Kidney (tissue), 14 donors: ENCODE results near the gene NFATC2IP. TPM values are rescaled to one million over a fixed set of nuclear protein-coding genes. Genes with fewer than 3 reads are reported as not detected.

Experiments used
- DNase-seq, 5 donors: peaks; one replicate each; pipeline ENCODE4 v3.0.0-alpha.2; 2013 to 2020
- FAIRE-seq: peaks from 2 replicates; lab custom pipeline; 2012; peaks lifted over from hg19 to GRCh38; lab: Jason Lieb, UNC
- H3K27ac ChIP-seq, 2 donors: one replicate each; pipeline ENCODE4 v1.7.0; 2013; ENCODE audit warnings: low read depth in 2 of 2, low read length in 2 of 2, inconsistent platforms in 1 of 2
- H3K27me3 ChIP-seq: one replicate; pipeline ENCODE4 v1.7.1; 2013; ENCODE audit warnings: low read length, inconsistent platforms; ENCODE audit not compliant: control insufficient read depth, insufficient read depth
- H3K36me3 ChIP-seq, 3 donors: one replicate each; pipeline versions ENCODE4 v1.7.0 to v1.7.1; 2013; ENCODE audit warnings: low read length in 3 of 3, control low read depth in 1 of 3, inconsistent platforms in 1 of 3; ENCODE audit not compliant: insufficient read depth in 3 of 3, control insufficient read depth in 2 of 3
- H3K4me1 ChIP-seq, 3 donors: one replicate each; pipeline versions ENCODE4 v1.7.0 to v1.7.1; 2013; ENCODE audit warnings: low read length in 3 of 3, inconsistent platforms in 1 of 3, low read depth in 1 of 3; ENCODE audit not compliant: control insufficient read depth in 2 of 3, insufficient read depth in 2 of 3
- H3K4me3 ChIP-seq, 3 donors: one replicate each; pipeline versions ENCODE4 v1.7.0 to v1.8.1; 2013; ENCODE audit warnings: low read length in 3 of 3, control low read depth in 1 of 3, inconsistent platforms in 1 of 3
- H3K9ac ChIP-seq, 3 donors: one replicate each; pipeline versions ENCODE4 v1.7.0 to v1.7.1; 2013; ENCODE audit warnings: low read length in 3 of 3, control low read depth in 1 of 3, inconsistent platforms in 1 of 3
- H3K9me3 ChIP-seq, 3 donors: one replicate each; pipeline versions ENCODE4 v1.7.0 to v1.7.1; 2013; ENCODE audit warnings: low read length in 3 of 3, control low read depth in 1 of 3, inconsistent platforms in 1 of 3; ENCODE audit not compliant: control insufficient read depth in 2 of 3, insufficient read depth in 1 of 3
- intact Hi-C: fragments of 100-400 bp; cut with DNase I; formaldehyde crosslinking; loops from one replicate; pipeline ENCODE4 v1.11.1; 2022
- polyA plus RNA-seq: library from polyadenylated mRNA; stranded (reverse); fragments of 350-450 nt; fragmentation: Illumina TruSeq; extraction: RNeasy Lipid Tissue Mini Kit (QIAGEN cat#74804); gene quantifications from one replicate; pipeline ENCODE4 v1.2.3, GENCODE V29; 2014; ENCODE audit warnings: low read depth, low replicate concordance; ENCODE audit not compliant: insufficient read depth
- total RNA-seq: library from RNA; stranded (reverse); fragmentation: NEBNext Ultra II Directional; extraction: Animal tissue kit (Norgen Biotek cat#: 25700); gene quantifications from one replicate; pipeline ENCODE4 v1.2.1, GENCODE V29; 2021
- TF ChIP-seq, protein P1 (sequence below): IDR thresholded peaks from 3 replicates; pipeline ENCODE4 v1.5.1; 2012; ENCODE audit warnings: mild to moderate bottlenecking, moderate library complexity, borderline replicate concordance; ENCODE audit not compliant: insufficient read depth; ENCODE audit errors: extremely low read depth
- donor health status: control.
- donor health status: control.
- donor health status: control.
- donor health status: control.
- donor health status: control.
- donor health status: DM: yes; HTN: yes; CAD: no.
- donor health status: Normal renal cell carcinoma (clear cell type).

NFATC2IP gene
- total and polyA plus RNA-seq, 2 donors from 2014 or later, result 8.9 to 31.0 TPM

DNA sequence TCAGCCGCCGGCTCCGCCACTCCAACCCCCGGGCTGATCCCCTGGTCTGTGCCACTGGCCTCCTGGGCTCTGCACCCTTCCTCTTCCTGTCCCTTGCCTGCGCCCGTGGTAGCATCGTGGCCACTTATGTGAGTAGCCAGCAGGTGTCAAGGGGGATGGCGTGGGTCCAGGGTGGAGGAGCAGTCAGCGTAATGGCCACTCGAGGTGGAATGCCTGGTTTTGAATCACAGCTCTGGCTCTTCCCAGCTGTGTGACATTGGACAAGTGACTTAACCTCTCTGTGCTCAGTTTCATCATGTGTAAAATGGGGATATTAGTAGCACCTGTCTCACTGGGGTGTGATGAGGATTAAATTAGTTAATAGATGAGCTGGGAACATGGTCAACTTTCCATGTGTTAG lies 31.7 kb downstream of the NFATC2IP start:
- H3K4me1 ChIP-seq, result no peaks in the 10 kb centered on the region
- intact Hi-C loops, result no loop called here
- H3K9ac ChIP-seq, result no peak overlapping the region
- no peak for FAIRE-seq
- H3K4me3 ChIP-seq, result no peak overlapping the region
- H3K27ac ChIP-seq, result no peak overlapping the region
- peaks cover 3 to 45% (median 19%) of the 10 kb centered on the region in 3 donors for H3K36me3 ChIP-seq
- TF ChIP-seq, protein P1, sequence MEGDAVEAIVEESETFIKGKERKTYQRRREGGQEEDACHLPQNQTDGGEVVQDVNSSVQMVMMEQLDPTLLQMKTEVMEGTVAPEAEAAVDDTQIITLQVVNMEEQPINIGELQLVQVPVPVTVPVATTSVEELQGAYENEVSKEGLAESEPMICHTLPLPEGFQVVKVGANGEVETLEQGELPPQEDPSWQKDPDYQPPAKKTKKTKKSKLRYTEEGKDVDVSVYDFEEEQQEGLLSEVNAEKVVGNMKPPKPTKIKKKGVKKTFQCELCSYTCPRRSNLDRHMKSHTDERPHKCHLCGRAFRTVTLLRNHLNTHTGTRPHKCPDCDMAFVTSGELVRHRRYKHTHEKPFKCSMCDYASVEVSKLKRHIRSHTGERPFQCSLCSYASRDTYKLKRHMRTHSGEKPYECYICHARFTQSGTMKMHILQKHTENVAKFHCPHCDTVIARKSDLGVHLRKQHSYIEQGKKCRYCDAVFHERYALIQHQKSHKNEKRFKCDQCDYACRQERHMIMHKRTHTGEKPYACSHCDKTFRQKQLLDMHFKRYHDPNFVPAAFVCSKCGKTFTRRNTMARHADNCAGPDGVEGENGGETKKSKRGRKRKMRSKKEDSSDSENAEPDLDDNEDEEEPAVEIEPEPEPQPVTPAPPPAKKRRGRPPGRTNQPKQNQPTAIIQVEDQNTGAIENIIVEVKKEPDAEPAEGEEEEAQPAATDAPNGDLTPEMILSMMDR, result no peak
- no peaks in the 10 kb centered on the region for H3K27me3 ChIP-seq
- peaks cover 0 to 6% (median 3%) of the 10 kb centered on the region in 3 donors for H3K9me3 ChIP-seq
- DNase-seq, result no peak

GRCh38 chr16:28982949-28983348 lies 32.2 kb downstream of the NFATC2IP start:
- Histone ChIP-seq H3K27me3 (no peaks in the 10 kb centered on the region), H3K4me1 (no peaks in the 10 kb centered on the region), H3K36me3 (peaks cover 4 to 43% (median 20%) of the 10 kb centered on the region in 3 donors), H3K4me3 (no peak overlapping the region), H3K9ac (no peak overlapping the region), H3K27ac (no peak overlapping the region), H3K9me3 (peaks cover 0 to 6% (median 3%) of the 10 kb centered on the region in 3 donors)
- DNase-seq (no peak), FAIRE-seq (no peak)
- intact Hi-C loops, result no loop called here
- TF ChIP-seq, protein P1, result no peak

- H3K4me3 ChIP-seq, result no peak overlapping the region
- intact Hi-C loops, result no loop called here
- H3K36me3 ChIP-seq, result peaks cover 4 to 37% (median 16%) of the 10 kb centered on the region in 3 donors
- no peak for DNase-seq
- no peaks in the 10 kb centered on the region for H3K4me1 ChIP-seq
- peaks cover 0 to 6% (median 3%) of the 10 kb centered on the region in 3 donors for H3K9me3 ChIP-seq
- TF ChIP-seq, protein P1, result no peak
- H3K27me3 ChIP-seq, result no peaks in the 10 kb centered on the region
- no peak for FAIRE-seq
- H3K27ac ChIP-seq, result no peak overlapping the region
- no peak overlapping the region for H3K9ac ChIP-seq
Observed at GRCh38 chr16:28983644-28984043, 32.9 kb downstream of the NFATC2IP start.

GRCh38 chr16:28984091-28984490 lies 33.4 kb downstream of the NFATC2IP start:
- peaks cover 0 to 6% (median 3%) of the 10 kb centered on the region in 3 donors for H3K9me3 ChIP-seq
- intact Hi-C loops, result no loop called here
- FAIRE-seq (no peak), DNase-seq (no peak)
- no peak overlapping the region for H3K4me3 ChIP-seq
- H3K27ac ChIP-seq, result no peak overlapping the region
- peaks cover 4 to 35% (median 16%) of the 10 kb centered on the region in 3 donors for H3K36me3 ChIP-seq
- no peak overlapping the region for H3K9ac ChIP-seq
- TF ChIP-seq, protein P1, result no peak
- no peaks in the 10 kb centered on the region for H3K4me1 ChIP-seq
- no peaks in the 10 kb centered on the region for H3K27me3 ChIP-seq
